GM10266 (cell line): ENCODE measurements around the gene ATG2A.
A peak's percentile ranks its signal among the peaks of the same experiment; 100 is the strongest.

Source experiments
- DNase-seq: peaks from one replicate; pipeline ENCODE4 v3.0.0; 2012; ENCODE audit errors: extremely low spot score
- CTCF ChIP-seq: IDR thresholded peaks from 2 replicates; pipeline ENCODE4 v1.5.1; 2012; ENCODE audit warnings: mild to moderate bottlenecking, low read depth; ENCODE audit not compliant: control insufficient read depth, insufficient read depth; ENCODE audit errors: missing control alignments

ATG2A gene

DNA sequence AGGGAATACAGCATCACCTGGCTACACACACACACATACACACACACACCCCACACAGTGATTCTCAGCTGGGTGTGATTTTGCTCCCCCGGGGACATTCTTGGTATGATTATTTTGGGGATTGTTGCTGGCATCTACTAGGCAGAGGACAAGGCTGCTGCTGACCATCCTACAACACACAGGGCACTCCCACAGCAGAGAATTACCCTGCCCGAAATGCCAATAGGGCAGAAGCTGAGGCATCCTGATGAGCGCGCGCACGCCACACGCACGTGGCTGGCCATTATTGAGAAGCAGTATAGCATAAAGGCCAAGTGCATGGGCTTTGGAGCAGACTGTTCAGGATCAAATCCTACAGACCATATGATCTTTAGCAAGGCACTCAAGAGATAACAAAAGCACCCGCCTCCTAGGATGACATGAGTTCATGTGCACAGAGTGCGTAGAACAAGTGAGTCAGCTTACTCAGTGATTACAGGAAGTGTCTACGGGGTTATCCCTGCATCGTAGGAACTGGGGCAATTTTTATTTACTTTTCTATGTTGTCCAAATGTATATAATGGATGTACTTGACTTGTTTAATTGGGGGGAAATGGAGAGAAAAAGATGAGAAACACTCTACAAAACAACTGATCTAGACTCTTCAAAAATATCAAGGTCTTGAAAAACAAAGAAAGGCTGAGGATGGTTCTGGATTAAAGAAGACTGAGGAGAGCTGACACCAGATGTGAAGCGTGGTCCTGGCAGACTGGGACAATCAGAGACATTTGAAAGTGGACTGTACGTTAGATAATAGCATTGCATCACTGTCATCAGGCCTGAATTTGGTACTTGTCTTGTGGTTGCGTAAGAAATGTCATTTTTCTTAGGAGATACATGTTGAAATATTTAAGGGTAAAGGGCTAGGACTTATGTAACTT, 31.4 kb downstream of the ATG2A start:
- no peak for DNase-seq

DNA sequence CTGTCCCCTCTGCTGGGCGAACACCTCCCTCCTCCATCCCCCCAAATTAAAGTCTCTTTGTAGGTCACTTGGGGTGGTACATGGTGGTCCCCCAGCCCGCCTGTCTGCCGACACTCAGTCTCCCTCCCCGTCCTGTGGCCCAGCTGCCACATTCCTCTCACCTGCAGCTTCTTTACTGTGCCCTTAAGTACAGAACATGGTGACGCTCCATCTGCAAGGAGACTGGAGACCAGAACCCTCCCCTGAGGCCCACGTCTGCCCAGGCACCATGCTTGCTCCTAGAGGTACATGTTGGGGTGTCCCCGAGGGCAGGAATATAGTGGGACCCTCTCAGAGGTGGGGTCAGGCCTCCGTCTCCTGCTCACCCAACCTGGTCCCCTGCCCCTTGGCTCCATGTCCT, 33.0 kb downstream of the ATG2A start:
- DNase-seq = no peak
- no peak for TF ChIP-seq CTCF

More for the DNA sequence above, 31.4 kb downstream of the ATG2A start:
- TF ChIP-seq CTCF = no peak

- no peak for DNase-seq
- TF ChIP-seq CTCF = no peak
Observed at GRCh38 chr11:64883575-64883974, 33.4 kb downstream of the ATG2A start.

- DNase-seq = no peak
- TF ChIP-seq CTCF = no peak
Observed at GRCh38 chr11:64882243-64882642, 34.8 kb downstream of the ATG2A start.

DNA sequence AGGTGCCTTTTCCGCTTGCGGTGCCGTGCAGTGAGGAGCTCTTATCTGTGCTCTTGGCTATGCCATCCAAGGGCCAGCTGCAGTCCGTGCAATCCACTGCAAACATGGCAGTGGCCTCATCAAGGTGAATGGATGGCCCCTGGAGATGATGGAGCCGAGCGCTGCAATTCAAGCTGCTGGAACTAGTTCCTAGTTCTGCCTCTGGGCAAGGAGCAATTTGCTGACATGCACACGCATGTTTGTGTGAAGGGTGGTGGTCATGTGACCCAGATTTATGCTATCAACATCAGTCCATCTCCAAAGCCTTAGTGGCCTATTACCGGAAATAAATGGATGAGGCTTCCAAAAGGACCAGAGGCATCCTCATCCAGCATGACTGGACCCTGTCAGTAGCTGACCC, 35.5 kb downstream of the ATG2A start:
- no peak for DNase-seq

GRCh38 chr11:64880240-64881001, 36.6 kb downstream of the ATG2A start:
- peak; percentile 65 for DNase-seq
- TF ChIP-seq CTCF = no peak

More for the DNA sequence above, 35.5 kb downstream of the ATG2A start:
- no peak for TF ChIP-seq CTCF
